ENCODE data around the gene SEC14L2.

DNA sequence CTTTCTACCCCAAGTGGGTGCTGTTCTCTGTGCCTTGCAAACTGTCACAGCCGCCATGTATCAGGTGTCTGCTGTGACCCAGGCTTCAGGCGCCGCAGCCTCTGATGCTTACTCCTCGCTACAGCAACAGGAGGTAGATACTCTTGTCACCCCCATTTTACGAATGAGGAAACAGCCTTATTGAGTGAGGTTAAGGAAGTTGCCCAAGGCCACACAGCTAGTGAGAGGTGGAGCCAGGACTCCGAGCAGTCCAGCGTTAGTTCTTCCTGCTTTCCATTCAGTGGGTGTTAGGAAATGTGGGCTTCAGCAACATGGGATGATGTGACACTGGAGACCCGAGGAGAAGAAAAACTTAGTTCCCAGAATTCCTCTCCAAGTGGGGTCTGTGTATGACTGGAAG is 23.9 kb upstream of the SEC14L2 start:
- no peak for TF ChIP-seq FOXA1 (IDR thresholded peaks at IDR 0.05)
- TF ChIP-seq CTBP1 (IDR thresholded peaks at IDR 0.05; ENCODE audit: borderline replicate concordance): no peak
- TF ChIP-seq SUZ12 (IDR thresholded peaks at IDR 0.05): no peak
- TF ChIP-seq TARDBP (IDR thresholded peaks at IDR 0.05): no peak
- TF ChIP-seq HDGF (IDR thresholded peaks at IDR 0.05; ENCODE audit: borderline replicate concordance): no peak
- no peak for TF ChIP-seq ELF4 (IDR thresholded peaks at IDR 0.05)
- no peak for TF ChIP-seq BHLHE40 (IDR thresholded peaks at IDR 0.05; ENCODE audit: borderline replicate concordance)

Data from HEK293T (cell line).